ENCODE measurements around the gene BET1.

- no peak for TF ChIP-seq POLR2A (IDR thresholded peaks at IDR 0.05)
- TF ChIP-seq, protein P1, sequence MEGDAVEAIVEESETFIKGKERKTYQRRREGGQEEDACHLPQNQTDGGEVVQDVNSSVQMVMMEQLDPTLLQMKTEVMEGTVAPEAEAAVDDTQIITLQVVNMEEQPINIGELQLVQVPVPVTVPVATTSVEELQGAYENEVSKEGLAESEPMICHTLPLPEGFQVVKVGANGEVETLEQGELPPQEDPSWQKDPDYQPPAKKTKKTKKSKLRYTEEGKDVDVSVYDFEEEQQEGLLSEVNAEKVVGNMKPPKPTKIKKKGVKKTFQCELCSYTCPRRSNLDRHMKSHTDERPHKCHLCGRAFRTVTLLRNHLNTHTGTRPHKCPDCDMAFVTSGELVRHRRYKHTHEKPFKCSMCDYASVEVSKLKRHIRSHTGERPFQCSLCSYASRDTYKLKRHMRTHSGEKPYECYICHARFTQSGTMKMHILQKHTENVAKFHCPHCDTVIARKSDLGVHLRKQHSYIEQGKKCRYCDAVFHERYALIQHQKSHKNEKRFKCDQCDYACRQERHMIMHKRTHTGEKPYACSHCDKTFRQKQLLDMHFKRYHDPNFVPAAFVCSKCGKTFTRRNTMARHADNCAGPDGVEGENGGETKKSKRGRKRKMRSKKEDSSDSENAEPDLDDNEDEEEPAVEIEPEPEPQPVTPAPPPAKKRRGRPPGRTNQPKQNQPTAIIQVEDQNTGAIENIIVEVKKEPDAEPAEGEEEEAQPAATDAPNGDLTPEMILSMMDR (IDR thresholded peaks at IDR 0.05) = no peak
These were observed 37.4 kb upstream of the BET1 start for GRCh38 chr7:94041529-94041928.
